HAP-1 (cell line): Measurements from ENCODE around the gene KCND3.

Experiments used
- DNase-seq, 2 experiments: peaks; one replicate each; pipeline ENCODE4 v3.0.0-alpha.2; 2016 to 2020; ENCODE audit warnings: low spot score in 2 of 2
- H3K27me3 ChIP-seq: fragments of 250-450 bp; sonication (Bioruptor Pico); 2 replicates; pipeline ENCODE4 v1.5.1; 2020; ENCODE audit warnings: low read depth, mild to moderate bottlenecking, moderate library complexity
- H3K36me3 ChIP-seq: fragments of 250-450 bp; sonication (Bioruptor Pico); replicated peaks from 2 replicates; pipeline ENCODE4 v1.5.1; 2020; ENCODE audit warnings: mild to moderate bottlenecking
- H3K4me1 ChIP-seq: fragments of 250-450 bp; sonication (Bioruptor Pico); 2 replicates; pipeline ENCODE4 v1.5.1; 2020; ENCODE audit warnings: mild to moderate bottlenecking
- H3K4me3 ChIP-seq: fragments of 250-450 bp; sonication (Bioruptor Pico); 2 replicates; pipeline ENCODE4 v1.5.1; 2020; ENCODE audit warnings: mild to moderate bottlenecking, moderate library complexity
- H3K9me3 ChIP-seq: fragments of 250-450 bp; sonication (Bioruptor Pico); 2 replicates; pipeline ENCODE4 v1.5.1; 2020; ENCODE audit warnings: mild to moderate bottlenecking, moderate library complexity
- in situ Hi-C: fragments of 300-500 bp; cut with MboI; formaldehyde crosslinking; loops from 3 replicates; pipeline ENCODE4 v1.14.3; 2020; ENCODE audit warnings: low sequenced_read_pairs, inconsistent platforms, mixed read lengths

The KCND3 gene

GRCh38 chr1:111938123-111938522, 51.3 kb downstream of the KCND3 start:
- Histone ChIP-seq H3K9me3 (no peaks in the 10 kb centered on the region), H3K4me1 (no peaks in the 10 kb centered on the region), H3K4me3 (no peak overlapping the region), H3K36me3 (no peaks in the 10 kb centered on the region), H3K27me3 (no peaks in the 10 kb centered on the region)
- DNase-seq, result no peak
- in situ Hi-C loops, result no loop called here

DNA sequence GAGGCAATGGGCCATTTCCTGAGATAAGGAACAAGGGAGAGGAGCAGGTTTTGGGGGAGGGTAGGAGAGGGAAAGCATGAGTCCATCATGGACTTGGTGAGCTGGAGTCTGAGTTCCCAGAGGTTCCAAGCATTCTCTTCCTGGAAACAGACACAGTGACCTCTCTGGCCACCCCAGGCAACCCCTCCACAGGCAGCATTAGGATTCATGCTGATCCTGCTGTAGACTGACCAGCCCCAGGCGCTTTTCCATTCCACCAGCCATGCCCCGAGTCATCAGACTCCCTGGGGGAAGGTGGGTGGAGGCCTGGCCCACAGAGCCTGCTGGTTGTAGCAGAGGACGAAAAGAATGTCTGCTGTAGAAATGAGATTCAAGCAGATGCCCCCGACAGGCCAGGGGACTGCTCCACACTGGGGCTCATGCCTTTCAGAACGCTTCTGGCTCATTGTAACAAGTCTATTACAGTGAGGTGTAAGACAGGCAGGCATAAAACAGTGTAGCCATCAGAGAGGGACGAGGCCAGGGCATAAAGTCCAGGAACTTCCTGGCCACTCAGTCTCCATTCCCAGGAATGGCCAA, 52.2 kb downstream of the KCND3 start:
- no peak overlapping the region for H3K4me3 ChIP-seq
- no peaks in the 10 kb centered on the region for H3K36me3 ChIP-seq
- no peaks in the 10 kb centered on the region for H3K27me3 ChIP-seq
- no peaks in the 10 kb centered on the region for H3K4me1 ChIP-seq
- H3K9me3 ChIP-seq, result no peaks in the 10 kb centered on the region
- no peak for DNase-seq
- in situ Hi-C loops, result no loop called here

- in situ Hi-C loops, result no loop called here
- Histone ChIP-seq H3K27me3 (no peaks in the 10 kb centered on the region), H3K36me3 (no peaks in the 10 kb centered on the region), H3K4me1 (no peaks in the 10 kb centered on the region), H3K4me3 (no peak overlapping the region), H3K9me3 (no peaks in the 10 kb centered on the region)
- DNase-seq, result no peak
These were observed 55.2 kb downstream of the KCND3 start for GRCh38 chr1:111934106-111934852.

DNA sequence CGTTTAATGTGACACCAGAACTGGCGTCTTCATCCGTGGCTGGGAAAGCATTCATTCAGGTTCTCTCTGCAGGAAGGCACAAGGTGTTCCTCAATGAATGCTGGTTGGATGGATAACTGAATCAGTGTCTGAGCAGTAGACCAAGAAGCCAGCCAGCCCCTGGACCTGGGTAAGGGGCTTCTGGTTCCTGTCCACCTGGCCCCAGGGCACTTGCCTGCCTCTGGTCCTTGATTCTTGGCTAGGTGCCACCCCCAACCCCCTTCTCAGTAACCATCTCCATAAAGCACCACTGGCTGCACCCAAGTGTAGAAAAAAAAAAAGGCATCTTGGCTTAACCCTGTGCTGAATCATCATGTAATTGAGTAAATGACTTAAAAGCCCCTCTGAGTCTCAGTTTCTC, 59.1 kb downstream of the KCND3 start:
- no peak overlapping the region for H3K4me3 ChIP-seq
- DNase-seq, result no peak
- no peaks in the 10 kb centered on the region for H3K9me3 ChIP-seq
- in situ Hi-C loops, result no loop called here
- no peaks in the 10 kb centered on the region for H3K27me3 ChIP-seq
- H3K36me3 ChIP-seq, result no peaks in the 10 kb centered on the region
- H3K4me1 ChIP-seq, result no peaks in the 10 kb centered on the region

GRCh38 chr1:111928531-111928930, 60.9 kb downstream of the KCND3 start:
- H3K36me3 ChIP-seq, result no peaks in the 10 kb centered on the region
- no peaks in the 10 kb centered on the region for H3K4me1 ChIP-seq
- in situ Hi-C loops, result no loop called here
- H3K9me3 ChIP-seq, result no peaks in the 10 kb centered on the region
- no peak overlapping the region for H3K4me3 ChIP-seq
- H3K27me3 ChIP-seq, result no peaks in the 10 kb centered on the region
- no peak for DNase-seq

DNA sequence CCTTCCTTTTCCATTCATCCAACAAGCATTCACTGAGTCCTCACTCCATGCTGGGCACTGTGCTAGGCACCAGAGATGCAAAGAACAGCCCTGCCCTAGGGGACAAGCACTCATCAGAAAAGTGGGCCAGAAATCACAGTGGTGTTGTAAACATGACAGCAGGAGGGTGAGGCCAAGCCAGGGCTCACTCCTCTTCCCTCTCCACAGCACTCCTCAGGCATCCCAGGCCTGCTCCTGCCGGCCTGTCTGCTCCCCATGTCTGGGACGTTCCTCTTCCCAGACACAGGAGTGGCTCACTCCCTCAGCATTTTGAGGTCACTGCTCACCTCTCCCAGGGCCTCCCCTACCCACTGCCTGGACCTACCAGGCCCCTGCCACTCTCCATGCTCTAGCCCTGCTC, 61.8 kb downstream of the KCND3 start:
- in situ Hi-C loops, result no loop called here
- Histone ChIP-seq H3K36me3 (no peaks in the 10 kb centered on the region), H3K9me3 (no peaks in the 10 kb centered on the region), H3K4me1 (no peaks in the 10 kb centered on the region), H3K4me3 (no peak overlapping the region), H3K27me3 (no peaks in the 10 kb centered on the region)
- DNase-seq, result no peak

- H3K4me3 ChIP-seq, result no peak overlapping the region
- H3K9me3 ChIP-seq, result no peaks in the 10 kb centered on the region
- in situ Hi-C loops, result no loop called here
- DNase-seq, result no peak
- H3K27me3 ChIP-seq, result no peaks in the 10 kb centered on the region
- no peaks in the 10 kb centered on the region for H3K4me1 ChIP-seq
- H3K36me3 ChIP-seq, result no peaks in the 10 kb centered on the region
These were observed 64.7 kb downstream of the KCND3 start for GRCh38 chr1:111924786-111925185.

GRCh38 chr1:111923766-111924165, 65.7 kb downstream of the KCND3 start:
- Histone ChIP-seq H3K4me3 (no peak overlapping the region), H3K27me3 (no peaks in the 10 kb centered on the region), H3K4me1 (no peaks in the 10 kb centered on the region), H3K36me3 (no peaks in the 10 kb centered on the region), H3K9me3 (no peaks in the 10 kb centered on the region)
- in situ Hi-C loops, result no loop called here
- DNase-seq, result no peak

DNA sequence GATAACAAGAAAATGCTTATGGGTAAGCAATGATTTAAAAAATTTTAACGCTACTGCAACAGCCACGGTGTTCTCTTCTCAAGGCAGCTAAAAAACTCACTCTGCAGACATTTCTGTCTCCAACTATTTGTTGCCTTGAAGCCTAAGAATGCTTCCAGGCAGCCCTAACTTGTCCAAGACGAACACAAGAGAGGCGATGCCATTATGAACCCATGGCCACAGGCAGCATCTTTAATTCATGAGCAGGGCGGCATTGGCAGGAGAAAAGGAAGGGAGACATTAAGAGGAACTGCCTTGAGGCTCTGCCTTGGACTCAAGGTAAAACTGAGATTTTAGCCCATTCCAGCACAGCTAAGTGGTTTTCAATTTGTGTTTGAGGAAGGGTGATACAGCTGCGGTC, 67.5 kb downstream of the KCND3 start:
- H3K4me3 ChIP-seq, result no peak overlapping the region
- H3K27me3 ChIP-seq, result no peaks in the 10 kb centered on the region
- no peaks in the 10 kb centered on the region for H3K36me3 ChIP-seq
- no peaks in the 10 kb centered on the region for H3K9me3 ChIP-seq
- no peaks in the 10 kb centered on the region for H3K4me1 ChIP-seq
- in situ Hi-C loops, result no loop called here
- DNase-seq, result no peak

DNA sequence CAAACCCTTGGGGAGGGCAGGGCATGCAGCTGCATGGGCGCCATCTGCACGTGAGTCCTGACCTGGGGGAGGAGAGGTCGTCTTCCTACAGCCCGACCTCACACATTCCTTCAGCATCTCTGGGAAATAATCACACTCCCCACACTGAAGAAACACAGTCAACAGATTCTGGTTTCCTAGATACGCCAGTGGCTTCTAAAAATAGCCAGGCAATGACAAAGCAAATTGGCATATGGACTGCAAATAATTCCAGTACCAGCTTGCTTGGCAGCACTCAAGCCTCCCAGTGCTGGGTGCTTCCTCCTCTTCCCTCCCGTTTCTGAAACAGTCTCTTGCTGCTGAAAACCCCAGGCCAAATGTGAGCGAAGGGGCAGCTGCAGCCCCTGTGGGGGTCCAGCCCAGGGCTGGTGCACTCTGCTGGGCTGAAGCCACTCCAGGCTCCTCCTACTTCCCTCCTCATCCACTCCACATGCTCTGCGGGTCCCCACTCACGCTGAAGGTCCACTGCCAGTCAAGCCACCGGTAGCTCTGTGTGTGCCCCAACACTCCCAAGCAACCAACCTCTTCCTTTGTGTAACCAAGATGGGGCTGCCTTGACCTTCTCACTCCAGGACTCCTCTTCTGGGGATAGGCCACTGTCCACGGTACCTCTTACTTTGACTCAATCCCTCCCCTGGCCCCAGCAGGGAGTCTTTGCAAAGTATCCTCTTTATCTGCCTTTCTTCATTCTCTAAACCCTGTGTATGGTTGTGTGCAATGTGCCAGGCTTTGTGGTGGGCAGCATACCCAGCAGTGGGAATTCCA, 69.0 kb downstream of the KCND3 start:
- Histone ChIP-seq H3K9me3 (no peaks in the 10 kb centered on the region), H3K36me3 (no peaks in the 10 kb centered on the region), H3K4me3 (no peak overlapping the region), H3K4me1 (no peaks in the 10 kb centered on the region), H3K27me3 (no peaks in the 10 kb centered on the region)
- in situ Hi-C loops, result no loop called here
- DNase-seq, result no peak

DNA sequence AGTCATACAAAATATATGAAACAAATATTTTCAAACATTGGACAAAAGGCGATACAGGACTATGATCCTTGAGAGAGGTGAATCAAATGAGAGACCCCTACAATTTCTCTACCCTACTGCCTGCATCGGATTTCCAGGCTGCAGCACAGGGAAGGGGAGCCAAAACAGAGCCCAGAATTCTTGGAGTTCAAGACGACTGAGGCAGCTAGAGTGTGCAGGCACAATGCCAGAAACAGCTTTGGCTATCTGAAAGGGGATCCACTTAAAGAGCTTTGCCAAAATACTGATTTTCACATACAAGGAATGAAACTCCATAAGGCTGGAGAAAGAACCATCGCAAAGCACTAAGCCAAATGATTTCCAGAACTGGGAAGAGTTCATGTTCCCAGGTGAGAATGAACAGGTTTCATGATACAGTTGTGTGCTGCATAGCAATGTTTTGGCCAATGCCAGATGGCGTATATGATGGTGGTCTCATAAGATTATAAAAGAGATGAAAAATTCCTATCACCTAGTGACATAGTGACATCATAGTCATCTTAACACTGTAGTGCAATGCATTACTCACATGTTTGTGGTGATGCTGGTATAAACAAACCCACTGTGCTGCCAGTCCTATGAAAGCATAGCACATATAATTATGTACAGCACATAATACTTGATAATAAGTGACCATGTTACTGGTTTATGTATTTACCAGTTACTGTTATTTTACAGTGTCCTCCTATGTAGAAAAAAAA, 77.5 kb downstream of the KCND3 start:
- in situ Hi-C loops, result no loop called here
- H3K4me3 ChIP-seq, result no peak overlapping the region
- peaks cover 3% of the 10 kb centered on the region; the same call in 1 of the 2 replicates for H3K4me1 ChIP-seq
- no peak for DNase-seq
- no peaks in the 10 kb centered on the region for H3K27me3 ChIP-seq
- no peaks in the 10 kb centered on the region for H3K9me3 ChIP-seq
- no peaks in the 10 kb centered on the region for H3K36me3 ChIP-seq

- DNase-seq, result peak; percentile 16 to 51
- Histone ChIP-seq H3K36me3 (no peaks in the 10 kb centered on the region), H3K4me3 (no peak overlapping the region), H3K4me1 (peaks cover 3% of the 10 kb centered on the region; the same call in 1 of the 2 replicates), H3K9me3 (no peaks in the 10 kb centered on the region), H3K27me3 (no peaks in the 10 kb centered on the region)
- in situ Hi-C loops, result no loop called here
These were observed 78.4 kb downstream of the KCND3 start for GRCh38 chr1:111911061-111911460.

DNA sequence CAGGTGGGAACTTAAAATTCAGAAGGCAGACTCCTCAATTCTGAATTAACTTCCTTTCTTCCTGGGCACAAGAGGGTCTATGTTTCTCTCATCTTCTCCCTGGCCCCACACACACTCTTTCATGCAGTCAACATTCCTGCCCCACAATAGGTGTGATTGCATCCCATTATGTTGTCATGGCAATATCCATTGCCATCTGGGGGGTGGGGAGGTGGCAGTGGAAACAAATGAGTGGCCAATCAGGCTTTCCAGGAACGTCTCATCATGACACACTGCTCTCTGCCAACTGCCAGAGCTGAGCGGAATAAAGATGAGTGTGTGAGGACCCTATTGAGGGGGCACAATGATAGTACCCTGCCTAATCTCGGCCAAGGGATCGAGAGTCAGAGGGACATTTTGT, 80.4 kb downstream of the KCND3 start:
- Histone ChIP-seq H3K27me3 (no peaks in the 10 kb centered on the region), H3K36me3 (no peaks in the 10 kb centered on the region), H3K9me3 (no peaks in the 10 kb centered on the region), H3K4me1 (peaks cover 3% of the 10 kb centered on the region; the same call in 1 of the 2 replicates), H3K4me3 (no peak overlapping the region)
- DNase-seq, result no peak
- in situ Hi-C loops, result no loop called here
